Measurements from ENCODE around the gene MRPL36.

DNA sequence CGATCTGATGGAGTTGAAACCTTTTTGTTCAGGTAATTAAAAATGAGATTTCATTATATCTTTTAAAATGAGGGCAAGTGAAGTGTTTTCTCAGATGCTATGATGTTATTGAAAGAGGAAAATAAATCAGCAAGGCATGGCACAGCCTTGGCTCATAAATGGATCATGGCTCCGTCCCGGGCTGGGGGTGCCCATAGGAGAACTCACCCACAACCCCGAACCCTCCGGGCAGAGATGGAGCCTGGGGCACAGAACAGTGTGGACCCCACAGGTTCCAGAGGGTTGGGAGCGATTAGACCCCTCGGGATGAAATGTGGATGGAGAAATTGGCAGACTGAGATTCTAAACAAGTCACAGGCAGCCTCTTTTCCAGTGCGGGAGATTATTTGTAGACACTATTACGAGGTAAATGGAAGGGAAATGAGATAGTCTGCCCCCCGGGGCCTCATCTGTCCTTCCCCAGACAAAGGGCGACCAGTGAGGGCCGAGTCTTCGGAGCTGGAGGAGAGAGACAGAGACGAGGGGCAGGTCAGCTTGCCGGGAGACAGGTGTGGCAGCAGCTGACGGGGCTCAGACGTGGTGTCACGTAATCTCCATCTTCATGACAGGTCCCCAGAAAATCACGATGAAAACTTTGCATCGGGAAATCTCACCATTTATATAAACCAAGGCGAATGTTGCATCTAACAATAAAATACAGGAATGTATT is 35.2 kb upstream of the MRPL36 start:
- TF ChIP-seq BHLHE40 (IDR thresholded peaks at IDR 0.05; ENCODE audit: borderline replicate concordance) (no peak), CTBP1 (IDR thresholded peaks at IDR 0.05; ENCODE audit: borderline replicate concordance) (no peak), FOXM1 (IDR thresholded peaks at IDR 0.05; ENCODE audit: borderline replicate concordance) (no peak), FOXA1 (IDR thresholded peaks at IDR 0.05) (no peak), L3MBTL2 (conservative IDR thresholded peaks at IDR 0.05) (no peak), ZNF384 (IDR thresholded peaks at IDR 0.05) (no peak), FOXK2 (IDR thresholded peaks at IDR 0.05) (no peak), TARDBP (IDR thresholded peaks at IDR 0.05) (no peak), SP1 (IDR thresholded peaks at IDR 0.05) (no peak)
- TF ChIP-seq, protein P1, sequence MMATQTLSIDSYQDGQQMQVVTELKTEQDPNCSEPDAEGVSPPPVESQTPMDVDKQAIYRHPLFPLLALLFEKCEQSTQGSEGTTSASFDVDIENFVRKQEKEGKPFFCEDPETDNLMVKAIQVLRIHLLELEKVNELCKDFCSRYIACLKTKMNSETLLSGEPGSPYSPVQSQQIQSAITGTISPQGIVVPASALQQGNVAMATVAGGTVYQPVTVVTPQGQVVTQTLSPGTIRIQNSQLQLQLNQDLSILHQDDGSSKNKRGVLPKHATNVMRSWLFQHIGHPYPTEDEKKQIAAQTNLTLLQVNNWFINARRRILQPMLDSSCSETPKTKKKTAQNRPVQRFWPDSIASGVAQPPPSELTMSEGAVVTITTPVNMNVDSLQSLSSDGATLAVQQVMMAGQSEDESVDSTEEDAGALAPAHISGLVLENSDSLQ (IDR thresholded peaks at IDR 0.05): no peak

Data from HEK293T (cell line).